Panc1 (cell line): Measurements from ENCODE around the gene EBF4. TPM values are rescaled to one million over a fixed set of nuclear protein-coding genes. Genes with fewer than 3 reads are reported as not detected.

Source experiments
- ATAC-seq: fragments of 200-7000 bp; cut with Tn5 transposase; 2 replicates; pipeline ENCODE4 v1.9.1; 2020; ENCODE audit warnings: mild to moderate bottlenecking, moderate library complexity
- BruUV-seq: library from RNA; stranded (reverse); fragments of 400-500 nt; replicated peaks from 2 replicates; lab custom pipeline; 2021; lab: Mats Ljungman, UMichigan
- CTCF ChIA-PET: fragments of 300-600 bp; sonication (Branson Sonifier 250); formaldehyde crosslinking; loops from one replicate; lab custom pipeline; 2022; ENCODE audit warnings: antibody characterized with exemption; lab: Charles Lee
- POLR2A ChIA-PET: fragments of 300-600 bp; sonication (Branson Sonifier 250); formaldehyde crosslinking; loops from one replicate; lab custom pipeline; 2022; ENCODE audit warnings: antibody characterized with exemption; lab: Charles Lee
- DNase-seq: peaks from one replicate; pipeline ENCODE4 v3.0.0-alpha.2; 2010; ENCODE audit warnings: low read depth, low spot score
- H3K27ac ChIP-seq: 2 replicates; pipeline ENCODE4 v1.5.1; 2011; ENCODE audit warnings: mild to moderate bottlenecking, low read length, inconsistent platforms
- H3K27me3 ChIP-seq: fragments of 200-500 bp; sonication (Bioruptor generic); 2 replicates; pipeline ENCODE4 v1.6.0; 2014; ENCODE audit warnings: low read length, inconsistent platforms; ENCODE audit not compliant: control insufficient read depth, insufficient read depth
- H3K36me3 ChIP-seq: fragments of 200-500 bp; sonication (Bioruptor generic); 2 replicates; pipeline ENCODE4 v1.5.1; 2014; ENCODE audit warnings: inconsistent platforms, mild to moderate bottlenecking, low read length, moderate library complexity; ENCODE audit not compliant: control insufficient read depth, insufficient read depth
- H3K4me1 ChIP-seq: 2 replicates; pipeline ENCODE4 v1.5.1; 2011; ENCODE audit warnings: inconsistent platforms, mild to moderate bottlenecking, low read length, moderate library complexity; ENCODE audit not compliant: control insufficient read depth, insufficient read depth
- H3K4me3 ChIP-seq, 2 experiments: 2 replicates each; pipeline ENCODE4 v1.5.1; 2011 to 2012; ENCODE audit warnings: low read depth in 2 of 2, low read length in 2 of 2, mild to moderate bottlenecking in 2 of 2, inconsistent platforms in 1 of 2, moderate library complexity in 1 of 2
- H3K9me3 ChIP-seq: fragments of 200-500 bp; sonication (Bioruptor generic); 2 replicates; pipeline ENCODE4 v1.5.1; 2014; ENCODE audit warnings: low read depth, mild to moderate bottlenecking, inconsistent platforms, low read length, moderate library complexity; ENCODE audit not compliant: control insufficient read depth, insufficient read depth
- POLR2AphosphoS5 ChIP-seq: IDR thresholded peaks from 2 replicates; pipeline ENCODE4 v1.6.1; 2012; ENCODE audit warnings: mild to moderate bottlenecking, low read depth, low read length, moderate library complexity
- SIN3A ChIP-seq: IDR thresholded peaks from 2 replicates; pipeline ENCODE4 v1.6.1; 2012; ENCODE audit warnings: low read depth, mild to moderate bottlenecking, low read length, moderate library complexity, borderline replicate concordance; ENCODE audit not compliant: insufficient read depth
- TCF7L2 ChIP-seq: IDR thresholded peaks from 2 replicates; pipeline ENCODE4 v1.6.1; 2011; ENCODE audit warnings: mild to moderate bottlenecking, low read depth, low read length, inconsistent platforms
- in situ Hi-C: cut with HindIII; loops from 2 replicates; pipeline ENCODE4 v1.10.0; 2016; ENCODE audit warnings: low sequenced_read_pairs, low pct_unique_long_range_greater_than_20kb
- intact Hi-C: fragments of 100-400 bp; cut with micrococcal nuclease; formaldehyde crosslinking; loops from one replicate; pipeline ENCODE4 v1.10.0; 2022; ENCODE audit not compliant: unreplicated experiment
- total RNA-seq: library from RNA; stranded (reverse); gene quantifications from one replicate; pipeline ENCODE4 v1.2.1, GENCODE V29; 2021; ENCODE audit not compliant: unreplicated experiment
- TF ChIP-seq, protein P1 (sequence below): fragments of 450-650 bp; IDR thresholded peaks from 2 replicates; pipeline ENCODE4 v1.5.1; 2017; ENCODE audit warnings: mild to moderate bottlenecking
- TF ChIP-seq, protein P2 (sequence below), 2 experiments: IDR thresholded peaks; 2 replicates each; pipeline ENCODE4 v1.6.1; 2011 to 2012; ENCODE audit warnings: low read depth in 2 of 2, control low read depth in 1 of 2, low read length in 1 of 2, mild to moderate bottlenecking in 1 of 2, moderate library complexity in 1 of 2; ENCODE audit not compliant: insufficient read depth in 1 of 2

EBF4 gene
- total RNA-seq, 1 experiment from 2014 or later = 6.8 TPM

- no peak overlapping the region for H3K27ac ChIP-seq
- H3K4me3 ChIP-seq = no peak overlapping the region
- H3K36me3 ChIP-seq = no peaks in the 10 kb centered on the region
- TF ChIP-seq POLR2AphosphoS5 (no peak), TCF7L2 (0 out of 2 replicates have a peak, but pooled peaks have one; percentile 11)
- H3K27me3 ChIP-seq = peaks cover 16% of the 10 kb centered on the region; the same call in 1 of the 2 replicates
- ChIA-PET CTCF (no interaction called here), POLR2A (no interaction called here)
- ATAC-seq (0 out of 2 replicates have a peak, but pooled peaks have one; percentile 32), DNase-seq (no peak)
- BruUV-seq = no TSS peak
- intact Hi-C loops (no loop called here), in situ Hi-C loops (no loop called here)
- no peaks in the 10 kb centered on the region; the same call in 1 of the 2 replicates for H3K4me1 ChIP-seq
- no peaks in the 10 kb centered on the region for H3K9me3 ChIP-seq
These were observed 106.2 kb downstream of the EBF4 start for GRCh38 chr20:2798814-2799213.

DNA sequence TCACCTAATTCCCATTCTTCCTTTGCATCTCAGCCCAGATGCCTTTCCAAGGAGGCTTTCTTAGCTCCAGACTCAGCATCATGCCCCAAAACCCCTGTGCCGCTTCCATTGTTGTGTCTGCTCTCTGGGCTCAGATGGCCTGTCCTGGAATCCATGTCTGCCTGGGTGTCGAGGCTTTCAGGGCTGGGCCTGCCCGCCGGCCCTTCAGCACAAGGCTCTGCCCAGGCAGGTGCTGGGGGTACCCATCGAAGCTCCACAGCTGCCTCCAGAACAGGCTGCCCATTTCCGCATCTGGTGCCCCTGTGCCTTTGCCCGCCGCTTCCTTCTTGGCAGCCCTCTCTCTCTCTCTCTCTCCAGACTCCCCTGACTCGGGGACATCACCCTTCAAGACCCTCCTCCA is 106.7 kb downstream of the EBF4 start:
- no peaks in the 10 kb centered on the region for H3K36me3 ChIP-seq
- no peaks in the 10 kb centered on the region for H3K9me3 ChIP-seq
- ATAC-seq (0 out of 2 replicates have a peak, but pooled peaks have one; percentile 11), DNase-seq (no peak)
- TF ChIP-seq SIN3A = no peak
- TF ChIP-seq, protein P1, sequence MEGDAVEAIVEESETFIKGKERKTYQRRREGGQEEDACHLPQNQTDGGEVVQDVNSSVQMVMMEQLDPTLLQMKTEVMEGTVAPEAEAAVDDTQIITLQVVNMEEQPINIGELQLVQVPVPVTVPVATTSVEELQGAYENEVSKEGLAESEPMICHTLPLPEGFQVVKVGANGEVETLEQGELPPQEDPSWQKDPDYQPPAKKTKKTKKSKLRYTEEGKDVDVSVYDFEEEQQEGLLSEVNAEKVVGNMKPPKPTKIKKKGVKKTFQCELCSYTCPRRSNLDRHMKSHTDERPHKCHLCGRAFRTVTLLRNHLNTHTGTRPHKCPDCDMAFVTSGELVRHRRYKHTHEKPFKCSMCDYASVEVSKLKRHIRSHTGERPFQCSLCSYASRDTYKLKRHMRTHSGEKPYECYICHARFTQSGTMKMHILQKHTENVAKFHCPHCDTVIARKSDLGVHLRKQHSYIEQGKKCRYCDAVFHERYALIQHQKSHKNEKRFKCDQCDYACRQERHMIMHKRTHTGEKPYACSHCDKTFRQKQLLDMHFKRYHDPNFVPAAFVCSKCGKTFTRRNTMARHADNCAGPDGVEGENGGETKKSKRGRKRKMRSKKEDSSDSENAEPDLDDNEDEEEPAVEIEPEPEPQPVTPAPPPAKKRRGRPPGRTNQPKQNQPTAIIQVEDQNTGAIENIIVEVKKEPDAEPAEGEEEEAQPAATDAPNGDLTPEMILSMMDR = no peak
- TF ChIP-seq TCF7L2 = no peak
- TF ChIP-seq, protein P2, sequence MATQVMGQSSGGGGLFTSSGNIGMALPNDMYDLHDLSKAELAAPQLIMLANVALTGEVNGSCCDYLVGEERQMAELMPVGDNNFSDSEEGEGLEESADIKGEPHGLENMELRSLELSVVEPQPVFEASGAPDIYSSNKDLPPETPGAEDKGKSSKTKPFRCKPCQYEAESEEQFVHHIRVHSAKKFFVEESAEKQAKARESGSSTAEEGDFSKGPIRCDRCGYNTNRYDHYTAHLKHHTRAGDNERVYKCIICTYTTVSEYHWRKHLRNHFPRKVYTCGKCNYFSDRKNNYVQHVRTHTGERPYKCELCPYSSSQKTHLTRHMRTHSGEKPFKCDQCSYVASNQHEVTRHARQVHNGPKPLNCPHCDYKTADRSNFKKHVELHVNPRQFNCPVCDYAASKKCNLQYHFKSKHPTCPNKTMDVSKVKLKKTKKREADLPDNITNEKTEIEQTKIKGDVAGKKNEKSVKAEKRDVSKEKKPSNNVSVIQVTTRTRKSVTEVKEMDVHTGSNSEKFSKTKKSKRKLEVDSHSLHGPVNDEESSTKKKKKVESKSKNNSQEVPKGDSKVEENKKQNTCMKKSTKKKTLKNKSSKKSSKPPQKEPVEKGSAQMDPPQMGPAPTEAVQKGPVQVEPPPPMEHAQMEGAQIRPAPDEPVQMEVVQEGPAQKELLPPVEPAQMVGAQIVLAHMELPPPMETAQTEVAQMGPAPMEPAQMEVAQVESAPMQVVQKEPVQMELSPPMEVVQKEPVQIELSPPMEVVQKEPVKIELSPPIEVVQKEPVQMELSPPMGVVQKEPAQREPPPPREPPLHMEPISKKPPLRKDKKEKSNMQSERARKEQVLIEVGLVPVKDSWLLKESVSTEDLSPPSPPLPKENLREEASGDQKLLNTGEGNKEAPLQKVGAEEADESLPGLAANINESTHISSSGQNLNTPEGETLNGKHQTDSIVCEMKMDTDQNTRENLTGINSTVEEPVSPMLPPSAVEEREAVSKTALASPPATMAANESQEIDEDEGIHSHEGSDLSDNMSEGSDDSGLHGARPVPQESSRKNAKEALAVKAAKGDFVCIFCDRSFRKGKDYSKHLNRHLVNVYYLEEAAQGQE (IDR thresholded peaks at IDR 0.05; ENCODE audit: insufficient read depth in 1 of 2, low read depth in 2 of 2, low read length in 1 of 2) = no peak
- no peak for TF ChIP-seq POLR2AphosphoS5
- BruUV-seq = no TSS peak
- ChIA-PET POLR2A (no interaction called here), CTCF (no interaction called here)
- intact Hi-C loops = no loop called here
- H3K27me3 ChIP-seq = peaks cover 15% of the 10 kb centered on the region; the same call in 1 of the 2 replicates
- in situ Hi-C loops = no loop called here
- no peak overlapping the region for H3K27ac ChIP-seq
- H3K4me1 ChIP-seq = no peaks in the 10 kb centered on the region; the same call in 1 of the 2 replicates
- no peak overlapping the region; a peak in 1 of 4 replicates for H3K4me3 ChIP-seq
